Measurements from ENCODE around the gene SERPINB1.

Gene SERPINB1

GRCh38 chr6:2839195-2839981 lies 2.3 kb downstream of the SERPINB1 start (continued):
- TF ChIP-seq ZBTB11 (tag by site-specific recombination; conservative IDR thresholded peaks at IDR 0.05; ENCODE audit: low read depth) (no peak), PRDM10 (tag by site-specific recombination; IDR thresholded peaks at IDR 0.05) (peak; percentile 46; the same call in 1 of the 2 replicates), ZNF311 (tag by site-specific recombination; IDR thresholded peaks at IDR 0.05; ENCODE audit: borderline replicate concordance) (no peak)

- POLR2A ChIA-PET, result no interaction called here
- CTCF ChIA-PET, result interaction anchor here (1.0 to 1.7 kb wide), 3 partner anchors 8 to 72 kb away, joined by 3 to 8 read pairs (median 5); no protein-coding TSS in a partner anchor
- no peaks in the 10 kb centered on the region for H3K9me3 ChIP-seq (ENCODE audit: control insufficient read depth, insufficient read depth, low read depth, low read length)
- no peak overlapping the region for H3K27ac ChIP-seq (ENCODE audit: extremely low read depth, low read depth, low read length)
- peaks cover 25% of the 10 kb centered on the region for H3K4me1 ChIP-seq (ENCODE audit: control insufficient read depth, insufficient read depth, low read length)
- H3K36me3 ChIP-seq (ENCODE audit: control insufficient read depth in 2 of 2, insufficient read depth in 1 of 2, low read length in 2 of 2), result peaks cover 4 to 43% of the 10 kb centered on the region in 2 experiments; a peak in 2 of 3 replicates
- H3K4me3 ChIP-seq (ENCODE audit: low read depth, low read length), result no peak overlapping the region
- no peak for TF ChIP-seq ZNF513 (tag by site-specific recombination; IDR thresholded peaks at IDR 0.05)
- TF ChIP-seq ZBTB10 (tag by site-specific recombination; IDR thresholded peaks at IDR 0.05), result no peak
- no peak for TF ChIP-seq ZBTB11 (tag by site-specific recombination; conservative IDR thresholded peaks at IDR 0.05; ENCODE audit: low read depth)
- no peak for TF ChIP-seq ZNF174 (tag by site-specific recombination; IDR thresholded peaks at IDR 0.05)
- no peak for TF ChIP-seq ZNF311 (tag by site-specific recombination; IDR thresholded peaks at IDR 0.05; ENCODE audit: borderline replicate concordance)
- no peak for TF ChIP-seq ZNF184 (tag by site-specific recombination; IDR thresholded peaks at IDR 0.05)
- no peak for TF ChIP-seq ZNF561 (tag by site-specific recombination; IDR thresholded peaks at IDR 0.05; ENCODE audit: borderline replicate concordance)
- no peak for TF ChIP-seq KLF8 (tag by site-specific recombination; IDR thresholded peaks at IDR 0.05)
- TF ChIP-seq ZNF76 (tag by site-specific recombination; IDR thresholded peaks at IDR 0.05; ENCODE audit: borderline replicate concordance, low read depth), result no peak
- no peak for TF ChIP-seq ZNF18 (tag by site-specific recombination; IDR thresholded peaks at IDR 0.05)
- TF ChIP-seq ZNF792 (tag by site-specific recombination; IDR thresholded peaks at IDR 0.05), result no peak
- no peak for TF ChIP-seq ZFP3 (tag by site-specific recombination; IDR thresholded peaks at IDR 0.05; ENCODE audit: low read depth)
- no peak for TF ChIP-seq ZNF10 (tag by site-specific recombination; IDR thresholded peaks at IDR 0.05)
These were observed 3.4 kb downstream of the SERPINB1 start for GRCh38 chr6:2838251-2838650.
